K562 (cell line): ENCODE data around the gene PYY. TPM values are rescaled to one million over a fixed set of nuclear protein-coding genes. Genes with fewer than 3 reads are reported as not detected.

Source experiments
- ATAC-seq: fragments of 200-7000 bp; cut with Tn5 transposase; 3 replicates; pipeline ENCODE4 v1.9.1; 2020; ENCODE audit warnings: moderate library complexity
- BruUV-seq: library from RNA; stranded (reverse); fragments of 400-500 nt; replicated peaks from 2 replicates; lab custom pipeline; 2021; lab: Mats Ljungman, UMichigan
- CTCF ChIA-PET: fragments of 300-600 bp; formaldehyde crosslinking; extraction: SDS; loops from one replicate; lab custom pipeline; 2021; ENCODE audit warnings: low intra/inter-chr PET ratio; lab: Yijun Ruan, JAX
- POLR2A ChIA-PET: fragments of 300-600, 350-650 bp; sonication (Branson Sonifier 250); formaldehyde crosslinking; extraction: SDS; loops from one replicate; lab custom pipeline; 2021; ENCODE audit warnings: antibody characterized with exemption, inconsistent platforms; lab: Yijun Ruan, JAX
- DNase-seq, 4 experiments: peaks; one replicate each; pipeline versions ENCODE4 v3.0.0 to v3.0.0-alpha.2; 2011 to 2018; ENCODE audit warnings: low spot score in 3 of 4, mixed read lengths in 3 of 4; ENCODE audit errors: extremely low read depth in 1 of 4
- FAIRE-seq: peaks from 2 replicates; lab custom pipeline; 2011; peaks lifted over from hg19 to GRCh38; lab: Jason Lieb, UNC
- H2AFZ ChIP-seq: 2 replicates; pipeline ENCODE4 v1.6.0; 2011; ENCODE audit warnings: low read depth, low read length, control low read depth, inconsistent platforms
- H3K27ac ChIP-seq: fragments of 200-600 bp; 3 replicates; pipeline ENCODE4 v1.8.0; 2011; ENCODE audit warnings: low read depth, mild to moderate bottlenecking, control low read depth, inconsistent platforms, low read length, moderate library complexity, mixed read lengths; ENCODE audit errors: extremely low read depth
- H3K27me3 ChIP-seq, 2 experiments: fragments of 300-600 bp in 1 of 2; 2 replicates in 1 of 2; 3 replicates in 1 of 2; pipeline versions ENCODE4 v1.6.0 to v1.8.0; 2011; ENCODE audit warnings: inconsistent platforms in 2 of 2, low read length in 2 of 2, mild to moderate bottlenecking in 1 of 2, mixed read lengths in 1 of 2, moderate library complexity in 1 of 2; ENCODE audit not compliant: control insufficient read depth in 2 of 2, insufficient read depth in 2 of 2
- H3K36me3 ChIP-seq: fragments of 300-600 bp; 3 replicates; pipeline ENCODE4 v1.8.0; 2011; ENCODE audit warnings: mild to moderate bottlenecking, low read length, inconsistent platforms; ENCODE audit not compliant: control insufficient read depth, insufficient read depth
- H3K4me1 ChIP-seq, 2 experiments: fragments of 200-600 bp in 1 of 2; replicated peaks in 1 of 2; 2 replicates in 1 of 2; 3 replicates in 1 of 2; pipeline versions ENCODE4 v1.5.1 to v1.8.0; 2011; ENCODE audit warnings: inconsistent platforms in 2 of 2, low read length in 2 of 2, mild to moderate bottlenecking in 1 of 2, mixed read lengths in 1 of 2, moderate library complexity in 1 of 2; ENCODE audit not compliant: control insufficient read depth in 2 of 2, insufficient read depth in 2 of 2
- H3K4me2 ChIP-seq: 2 replicates; pipeline ENCODE4 v1.6.1; 2011; ENCODE audit warnings: low read length, control low read depth, inconsistent platforms, mixed read lengths; ENCODE audit not compliant: insufficient read depth
- H3K4me3 ChIP-seq: fragments of 200-600 bp; sonication (generic), shearing (Covaris generic); 2 replicates; pipeline ENCODE4 v1.5.1; 2016; ENCODE audit warnings: control low read depth, inconsistent platforms
- H3K79me2 ChIP-seq: fragments of 200-600 bp; 3 replicates; pipeline ENCODE4 v1.8.0; 2011; ENCODE audit warnings: low read length, inconsistent platforms; ENCODE audit not compliant: control insufficient read depth, insufficient read depth
- H3K9ac ChIP-seq, 2 experiments: 2 replicates each; pipeline versions ENCODE4 v1.6.0 to v1.6.1; 2011; ENCODE audit warnings: low read depth in 2 of 2, low read length in 2 of 2, control low read depth in 1 of 2, inconsistent platforms in 1 of 2, mild to moderate bottlenecking in 1 of 2, mixed read lengths in 1 of 2; ENCODE audit not compliant: insufficient read depth in 1 of 2
- H3K9me1 ChIP-seq: one replicate; pipeline ENCODE4 v1.6.0; 2011; ENCODE audit warnings: inconsistent platforms, mild to moderate bottlenecking, low read length, moderate library complexity; ENCODE audit not compliant: control insufficient read depth, insufficient read depth
- H3K9me3 ChIP-seq: replicated peaks from 2 replicates; pipeline ENCODE4 v1.5.1; 2011; ENCODE audit warnings: low read depth, low read length, inconsistent platforms; ENCODE audit not compliant: control insufficient read depth, insufficient read depth
- H4K20me1 ChIP-seq: replicated peaks from 2 replicates; pipeline ENCODE4 v1.6.1; 2011; ENCODE audit warnings: low read length, inconsistent platforms, mixed read lengths; ENCODE audit not compliant: control insufficient read depth, insufficient read depth
- BCOR ChIP-seq: fragments of 450-650 bp; IDR thresholded peaks from 2 replicates; pipeline ENCODE4 v1.6.1; 2016
- CHD2 ChIP-seq: IDR thresholded peaks from 2 replicates; pipeline ENCODE4 v1.6.1; 2011; ENCODE audit warnings: low read depth, low read length
- COPS2 ChIP-seq: fragments of 450-650 bp; conservative IDR thresholded peaks from 2 replicates; pipeline ENCODE4 v1.6.1; 2016; ENCODE audit warnings: mild to moderate bottlenecking, moderate library complexity
- DIDO1 ChIP-seq: fragments of 450-650 bp; IDR thresholded peaks from 2 replicates; pipeline ENCODE4 v1.6.1; 2016; ENCODE audit warnings: low read depth, missing biosample characterization, missing genetic modification characterization
- EWSR1 ChIP-seq: fragments of 450-650 bp; IDR thresholded peaks from 2 replicates; pipeline ENCODE4 v1.6.1; 2018; ENCODE audit warnings: borderline replicate concordance, mild to moderate bottlenecking, low read depth, moderate library complexity; ENCODE audit not compliant: partially characterized antibody
- GABPA ChIP-seq: fragments of 200-800 bp; sonication (Bioruptor generic); conservative IDR thresholded peaks from 2 replicates; pipeline ENCODE4 v1.6.1; 2016; ENCODE audit warnings: low read depth, missing genetic modification characterization, missing compliant biosample characterization
- HEY1 ChIP-seq: fragments of 250-450 bp; sonication (Bioruptor Pico); IDR thresholded peaks from 2 replicates; pipeline ENCODE4 v1.5.0; 2020; ENCODE audit warnings: mild to moderate bottlenecking, moderate library complexity, borderline replicate concordance
- MAFK ChIP-seq: IDR thresholded peaks from 2 replicates; pipeline ENCODE4 v1.6.1; 2011; ENCODE audit warnings: low read length, improper control_type of control experiment
- MAZ ChIP-seq, 2 experiments: fragments of 450-650 bp in 1 of 2; sonication (generic) in 1 of 2; formaldehyde crosslinking; IDR thresholded peaks in 1 of 2; conservative IDR thresholded peaks in 1 of 2; 2 replicates each; pipeline versions ENCODE4 v1.4.0 to v1.5.0; 2020; ENCODE audit warnings: mild to moderate bottlenecking in 1 of 2, missing genetic modification reagents in 1 of 2
- NFATC3 ChIP-seq: fragments of 450-650 bp; IDR thresholded peaks from 2 replicates; pipeline ENCODE4 v1.6.1; 2017; ENCODE audit warnings: mild to moderate bottlenecking
- U2AF2 ChIP-seq: fragments of 200-400 bp; formaldehyde crosslinking; optimal IDR thresholded peaks from 2 replicates; pipeline ENCODE3; 2017; ENCODE audit warnings: low read depth, mild to moderate bottlenecking, low read length
- WGBS: fragments of 100-300 bp; shearing (Covaris generic); methylation state at CpG from one replicate; pipeline ENCODE4 v1.1.6; 2016; ENCODE audit warnings: low coverage, mixed read lengths; ENCODE audit not compliant: insufficient coverage; ENCODE audit errors: missing lambda C conversion rate; 5-methylcytosine and 5-hydroxymethylcytosine counted together
- in situ Hi-C: fragments of 300-500 bp; cut with MboI; formaldehyde crosslinking; loops from 4 replicates; pipeline ENCODE4 v1.15.0; 2018; ENCODE audit warnings: inconsistent platforms, mixed read lengths
- intact Hi-C: fragments of 100-400 bp; cut with micrococcal nuclease; formaldehyde crosslinking; loops from 2 replicates; pipeline ENCODE4 v1.14.2; 2022
- polyA plus RNA-seq, 8 experiments: library from polyadenylated mRNA; depleted of rRNA in 4 of 8; stranded (reverse) in 5 of 8; unstranded in 3 of 8; fragments of >200 nt; fragmentation: Nextera tagmentation in 2 of 8; fragmentation: Illumina TruSeq in 1 of 8; extraction: Ambion mirVana in 2 of 8; extraction: Trizol in 1 of 8; gene quantifications; 2 replicates each; pipeline versions ENCODE4 v1.2.1 to v1.2.3, GENCODE V29; 2011 to 2014; ENCODE audit warnings: inconsistent platforms in 1 of 8, missing spikeins in 1 of 8
- total RNA-seq, 7 experiments: library from RNA; depleted of rRNA in 6 of 7; stranded (reverse); fragments of >200 nt in 6 of 7; fragmentation: Illumina TruSeq in 2 of 7; extraction: Trizol in 2 of 7; gene quantifications; 2 replicates each; pipeline versions ENCODE4 v1.2.1 to v1.2.3, GENCODE V29; 2011 to 2021; ENCODE audit warnings: low replicate concordance in 1 of 7
- TF ChIP-seq, protein P1 (sequence below): fragments of 250-450 bp; sonication (Bioruptor Pico); IDR thresholded peaks from 2 replicates; pipeline ENCODE4 v1.5.0; 2021
- TF ChIP-seq, protein P2 (sequence below): fragments of 250-450 bp; sonication (Bioruptor Pico); IDR thresholded peaks from 2 replicates; pipeline ENCODE4 v1.8.0; 2022; ENCODE audit warnings: moderate library complexity, mild to moderate bottlenecking, inconsistent platforms

Gene PYY
- total and polyA plus RNA-seq, 9 of the 15 experiments (the other 6 are each of a cell fraction or from before 2014, with no cell fraction given) = not detected

DNA sequence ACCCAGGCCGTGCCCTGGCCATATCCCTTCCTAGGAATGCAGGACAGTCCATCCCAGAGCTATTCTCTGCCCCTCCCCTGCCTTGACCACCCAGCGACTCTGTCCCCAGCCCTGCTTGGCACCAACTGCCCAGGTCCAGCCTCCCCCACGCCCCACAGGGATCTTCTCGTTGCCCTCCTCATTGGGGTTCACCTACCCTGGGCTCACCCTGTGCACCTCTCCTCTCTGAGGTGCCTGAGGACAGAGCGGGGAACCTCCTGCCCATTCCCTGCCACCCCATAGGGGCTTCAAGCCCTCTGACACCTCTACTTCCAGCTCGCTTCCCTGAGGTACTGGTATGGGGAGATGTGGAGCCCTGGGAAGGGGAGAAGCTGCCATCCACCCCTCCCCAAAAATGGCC, 40.2 kb downstream of the PYY start:
- CTCF ChIA-PET = no interaction called here
- H3K79me2 ChIP-seq = no peaks in the 10 kb centered on the region
- POLR2A ChIA-PET = interaction anchor here (0.7 to 1.1 kb wide), 2 partner anchors 10 to 12 kb away, joined by 3 to 4 read pairs; no protein-coding TSS in a partner anchor
- peak overlapping the region in 1 of 2 experiments; percentile 14; a peak in 1 of 4 replicates for H3K9ac ChIP-seq
- H2AFZ ChIP-seq = no peak overlapping the region
- TF ChIP-seq U2AF2 = no peak
- TF ChIP-seq CHD2 = no peak
- TF ChIP-seq, protein P1, sequence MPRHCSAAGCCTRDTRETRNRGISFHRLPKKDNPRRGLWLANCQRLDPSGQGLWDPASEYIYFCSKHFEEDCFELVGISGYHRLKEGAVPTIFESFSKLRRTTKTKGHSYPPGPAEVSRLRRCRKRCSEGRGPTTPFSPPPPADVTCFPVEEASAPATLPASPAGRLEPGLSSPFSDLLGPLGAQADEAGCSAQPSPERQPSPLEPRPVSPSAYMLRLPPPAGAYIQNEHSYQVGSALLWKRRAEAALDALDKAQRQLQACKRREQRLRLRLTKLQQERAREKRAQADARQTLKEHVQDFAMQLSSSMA (CRISPR knock-in tag) = no peak
- TF ChIP-seq, protein P2, sequence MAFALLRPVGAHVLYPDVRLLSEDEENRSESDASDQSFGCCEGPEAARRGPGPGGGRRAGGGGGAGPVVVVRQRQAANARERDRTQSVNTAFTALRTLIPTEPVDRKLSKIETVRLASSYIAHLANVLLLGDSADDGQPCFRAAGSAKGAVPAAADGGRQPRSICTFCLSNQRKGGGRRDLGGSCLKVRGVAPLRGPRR (CRISPR knock-in tag) = no peak
- TF ChIP-seq BCOR = no peak
- no peak for TF ChIP-seq HEY1
- TF ChIP-seq MAZ (CRISPR knock-in tag; conservative IDR thresholded peaks at IDR 0.05 in 1 of 2, IDR thresholded peaks at IDR 0.05 in 1 of 2) = no peak
- TF ChIP-seq DIDO1 (tag) = no peak
- no peak for TF ChIP-seq GABPA (tag)
- TF ChIP-seq EWSR1 = no peak
- TF ChIP-seq COPS2 = no peak
- no peak for TF ChIP-seq MAFK
- no peak for TF ChIP-seq NFATC3
- in situ Hi-C loops = no loop called here
- peaks cover 14 to 59% of the 10 kb centered on the region in 2 experiments for H3K27me3 ChIP-seq
- DNase-seq (no peak), ATAC-seq (no peak), FAIRE-seq (no peak)
- H3K9me3 ChIP-seq = no peaks in the 10 kb centered on the region
- peaks cover 0 to 10% of the 10 kb centered on the region in 2 experiments; a peak in 1 of 5 replicates for H3K4me1 ChIP-seq
- no peaks in the 10 kb centered on the region for H3K9me1 ChIP-seq
- no peak overlapping the region for H3K27ac ChIP-seq
- H4K20me1 ChIP-seq = peaks cover 6% of the 10 kb centered on the region; the same call in 1 of the 2 replicates
- H3K4me2 ChIP-seq = no peak overlapping the region
- WGBS = 2% methylated on average over 6 of the region's 6 CpGs
- H3K36me3 ChIP-seq = no peaks in the 10 kb centered on the region
- no TSS peak for BruUV-seq
- intact Hi-C loops = no loop called here
- no peak overlapping the region for H3K4me3 ChIP-seq
